OCI-LY7 (cell line): ENCODE results near the gene SCRG1. TPM values are rescaled to one million over a fixed set of nuclear protein-coding genes. Genes with fewer than 3 reads are reported as not detected.

ENCODE experiments used
- BruUV-seq: library from RNA; stranded (reverse); fragments of 400-500 nt; replicated peaks from 2 replicates; lab custom pipeline; 2021; lab: Mats Ljungman, UMichigan
- CTCF ChIA-PET: fragments of 300-600 bp; sonication (Branson Sonifier 250); formaldehyde crosslinking; loops from one replicate; lab custom pipeline; 2022; ENCODE audit warnings: antibody characterized with exemption; ENCODE audit not compliant: unreplicated experiment; lab: Charles Lee
- POLR2A ChIA-PET: fragments of 300-600 bp; sonication (Branson Sonifier 250); formaldehyde crosslinking; loops from one replicate; lab custom pipeline; 2022; ENCODE audit warnings: antibody characterized with exemption; lab: Charles Lee
- DNase-seq: peaks from one replicate; pipeline ENCODE4 v3.0.0-alpha.2; 2015; ENCODE audit warnings: low spot score
- H2AFZ ChIP-seq: fragments of 200-600 bp; sonication (generic), shearing (Covaris generic); 2 replicates; pipeline ENCODE4 v1.6.1; 2014; ENCODE audit warnings: mild to moderate bottlenecking, antibody characterized with exemption, low read length, moderate library complexity
- H3K27ac ChIP-seq: fragments of 200-600 bp; sonication (generic); 2 replicates; pipeline ENCODE4 v1.5.1; 2014; ENCODE audit warnings: mixed run types, low read depth, mild to moderate bottlenecking, moderate library complexity, low read length, inconsistent platforms; ENCODE audit not compliant: poor library complexity, severe bottlenecking
- H3K36me3 ChIP-seq: fragments of 200-600 bp; sonication (generic); 2 replicates; pipeline ENCODE4 v1.6.1; 2014; ENCODE audit warnings: mild to moderate bottlenecking, antibody characterized with exemption, low read length, moderate library complexity, mixed read lengths; ENCODE audit not compliant: insufficient read depth
- H3K4me1 ChIP-seq: fragments of 200-600 bp; sonication (generic); 2 replicates; pipeline ENCODE4 v1.5.1; 2014; ENCODE audit warnings: mild to moderate bottlenecking, low read length; ENCODE audit not compliant: insufficient read depth, poor library complexity, severe bottlenecking
- H3K4me2 ChIP-seq: fragments of 200-600 bp; sonication (generic); 2 replicates; pipeline ENCODE4 v1.6.1; 2014; ENCODE audit warnings: mild to moderate bottlenecking, low read length
- H3K4me3 ChIP-seq: fragments of 200-600 bp; sonication (generic); 2 replicates; pipeline ENCODE4 v1.5.1; 2014; ENCODE audit warnings: mild to moderate bottlenecking, low read depth, low read length; ENCODE audit not compliant: poor library complexity, severe bottlenecking
- H3K79me2 ChIP-seq: fragments of 200-600 bp; sonication (generic); 2 replicates; pipeline ENCODE4 v1.6.1; 2016; ENCODE audit warnings: low read depth, mild to moderate bottlenecking, low read length, moderate library complexity, mixed read lengths; ENCODE audit not compliant: insufficient read depth
- H3K9me2 ChIP-seq: fragments of 200-600 bp; sonication (generic); 2 replicates; pipeline ENCODE4 v1.6.1; 2016; ENCODE audit warnings: mild to moderate bottlenecking, low read length, mixed read lengths; ENCODE audit not compliant: insufficient read depth
- H3K9me3 ChIP-seq: fragments of 200-600 bp; sonication (generic); 2 replicates; pipeline ENCODE4 v1.6.1; 2014; ENCODE audit warnings: mild to moderate bottlenecking, mixed run types, low read length, mixed read lengths
- H4K20me1 ChIP-seq: fragments of 200-600 bp; sonication (generic); 2 replicates; pipeline ENCODE4 v1.6.1; 2014; ENCODE audit warnings: mild to moderate bottlenecking, antibody characterized with exemption, low read length, moderate library complexity, mixed read lengths; ENCODE audit not compliant: insufficient read depth
- CTCF ChIP-seq: fragments of 200-600 bp; sonication (generic); conservative IDR thresholded peaks from 2 replicates; pipeline ENCODE4 v1.5.1; 2014; ENCODE audit warnings: mild to moderate bottlenecking, antibody characterized with exemption, low read length, moderate library complexity, mixed read lengths
- EZH2phosphoT487 ChIP-seq: fragments of 200-600 bp; sonication (generic); IDR thresholded peaks from 2 replicates; pipeline ENCODE4 v1.6.1; 2018; ENCODE audit warnings: low read depth, borderline replicate concordance, mild to moderate bottlenecking, mixed run types, antibody characterized with exemption, low read length, moderate library complexity, mixed read lengths
- intact Hi-C: fragments of 100-400 bp; cut with micrococcal nuclease; formaldehyde crosslinking; loops from one replicate; pipeline ENCODE4 v1.10.0; 2022; ENCODE audit not compliant: unreplicated experiment
- total RNA-seq, 2 experiments: library from RNA; depleted of rRNA in 1 of 2; stranded (reverse); fragments of >200 nt in 1 of 2; shearing (Covaris generic) in 1 of 2; gene quantifications; 2 replicates each; pipeline ENCODE4 v1.2.3, GENCODE V29; 2014 to 2022

Gene SCRG1
- total RNA-seq, 2 experiments from 2014 or later, result not detected

DNA sequence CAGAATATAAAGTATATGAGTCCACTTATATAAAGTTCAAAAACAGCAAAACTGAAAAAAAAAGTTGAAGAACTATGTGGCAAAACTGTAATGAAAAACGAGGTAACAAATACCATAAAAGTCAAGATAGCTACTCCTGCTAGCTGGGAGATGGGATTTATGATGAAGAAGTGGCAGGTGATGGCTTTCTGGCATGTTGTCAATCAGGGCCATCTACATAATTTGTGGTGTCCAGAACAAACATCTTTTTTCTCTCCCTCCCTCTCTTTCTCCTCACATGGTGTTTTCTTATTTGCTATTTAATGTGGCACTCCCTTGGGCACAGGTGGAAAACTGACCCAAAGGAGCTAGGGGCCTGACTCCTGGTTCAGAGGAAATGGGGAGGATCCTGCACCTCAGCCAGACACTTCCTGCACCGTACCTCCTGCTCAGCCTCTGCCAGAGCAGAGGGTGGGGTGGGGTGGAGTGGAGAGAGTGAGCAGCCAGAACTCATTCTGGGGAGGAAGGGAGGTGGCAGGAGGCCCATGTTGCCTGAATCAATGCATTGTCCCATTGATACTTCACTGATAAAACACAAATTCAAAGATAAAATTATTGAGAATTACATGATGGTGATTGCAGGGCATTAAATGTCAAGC, 33.4 kb downstream of the SCRG1 start:
- no peak for DNase-seq
- no TSS peak for BruUV-seq
- no peak for TF ChIP-seq EZH2phosphoT487
- no peak for TF ChIP-seq CTCF
- no peak overlapping the region for H3K4me2 ChIP-seq
- no peak overlapping the region for H3K4me3 ChIP-seq
- ChIA-PET CTCF (no interaction called here), POLR2A (interaction anchor here (1.5 to 13.3 kb wide), 2 partner anchors 19 to 30 kb away, joined by 3 to 336 read pairs; partner anchors contain the start of gene HMGB2)
- peaks cover 48% of the 10 kb centered on the region for H3K4me1 ChIP-seq
- intact Hi-C loops, result loop anchor here (2.0 kb wide), 1 partner anchor 17 kb away; no protein-coding TSS in a partner anchor
- H3K36me3 ChIP-seq, result no peaks in the 10 kb centered on the region
- H4K20me1 ChIP-seq, result no peaks in the 10 kb centered on the region
- H3K27ac ChIP-seq, result no peak overlapping the region
- H3K79me2 ChIP-seq, result peaks cover 28% of the 10 kb centered on the region; the same call in 1 of the 2 replicates
- no peaks in the 10 kb centered on the region for H3K9me3 ChIP-seq
- H3K9me2 ChIP-seq, result no peaks in the 10 kb centered on the region
- no peak overlapping the region for H2AFZ ChIP-seq

GRCh38 chr4:173362666-173363065, 36.2 kb downstream of the SCRG1 start:
- ChIA-PET POLR2A (interaction anchor here (0.7 to 13.3 kb wide), 5 partner anchors 8 to 823 kb away, joined by 3 to 336 read pairs (median 3); partner anchors contain the start of gene HMGB2), CTCF (no interaction called here)
- no peak for TF ChIP-seq EZH2phosphoT487
- TF ChIP-seq CTCF, result no peak
- no TSS peak for BruUV-seq
- Histone ChIP-seq H3K9me3 (no peaks in the 10 kb centered on the region), H2AFZ (no peak overlapping the region), H4K20me1 (no peaks in the 10 kb centered on the region), H3K9me2 (no peaks in the 10 kb centered on the region), H3K27ac (no peak overlapping the region), H3K36me3 (no peaks in the 10 kb centered on the region), H3K4me1 (peaks cover 41% of the 10 kb centered on the region), H3K79me2 (peaks cover 13% of the 10 kb centered on the region; the same call in 1 of the 2 replicates), H3K4me3 (no peak overlapping the region), H3K4me2 (no peak overlapping the region)
- DNase-seq, result no peak
- intact Hi-C loops, result no loop called here

DNA sequence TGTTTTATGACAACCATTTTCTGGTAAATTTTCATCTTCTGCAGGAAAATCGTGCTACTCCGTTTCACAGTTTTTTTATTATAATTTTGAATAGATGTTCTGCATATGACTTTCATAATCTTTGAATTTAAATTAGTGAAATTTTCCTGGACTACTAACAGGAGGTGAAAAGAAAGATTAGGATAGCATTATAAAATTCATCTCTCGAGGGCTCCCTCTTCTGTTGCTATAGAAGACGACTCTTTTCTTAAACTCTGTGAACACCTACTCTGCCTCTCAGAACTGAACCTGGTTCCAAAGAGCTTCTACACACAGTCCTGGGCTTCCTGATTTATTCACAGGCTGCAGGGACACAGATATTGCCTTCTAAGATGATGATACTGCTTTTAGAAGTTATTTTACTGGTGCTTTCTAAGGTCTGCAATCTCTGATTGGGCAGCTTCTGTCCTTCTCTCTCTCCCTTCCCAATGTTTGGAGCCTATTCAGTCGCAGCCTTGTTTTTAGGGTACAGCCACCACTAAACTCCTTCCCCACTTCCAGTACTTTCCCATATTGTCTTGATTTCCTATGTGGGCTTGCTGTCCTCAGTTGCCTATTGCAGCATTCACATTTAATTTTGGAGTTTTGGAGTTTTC, 38.2 kb downstream of the SCRG1 start:
- peak; percentile 24 for DNase-seq
- H4K20me1 ChIP-seq, result no peaks in the 10 kb centered on the region
- BruUV-seq, result no TSS peak
- H3K4me3 ChIP-seq, result no peak overlapping the region
- H3K27ac ChIP-seq, result no peak overlapping the region
- intact Hi-C loops, result no loop called here
- peak overlapping the region; percentile 55 for H2AFZ ChIP-seq
- CTCF ChIA-PET, result no interaction called here
- no peaks in the 10 kb centered on the region for H3K36me3 ChIP-seq
- POLR2A ChIA-PET, result interaction anchor here (0.8 to 2.8 kb wide), 4 partner anchors 8 to 25 kb away, joined by 3 to 12 read pairs (median 4); partner anchors contain the start of gene HMGB2
- H3K9me3 ChIP-seq, result no peaks in the 10 kb centered on the region
- no peaks in the 10 kb centered on the region for H3K9me2 ChIP-seq
- no peaks in the 10 kb centered on the region for H3K79me2 ChIP-seq
- peak overlapping the region; percentile 49 for H3K4me2 ChIP-seq
- H3K4me1 ChIP-seq, result peaks cover 22% of the 10 kb centered on the region
- peak; percentile 75 for TF ChIP-seq CTCF
- no peak for TF ChIP-seq EZH2phosphoT487
